Motor neuron (in vitro differentiated cells): ENCODE measurements around the gene MGAT5. TPM values are rescaled to one million over a fixed set of nuclear protein-coding genes. Genes with fewer than 3 reads are reported as not detected.
A peak's percentile ranks its signal among the peaks of the same experiment; 100 is the strongest.

ENCODE experiments used
- ATAC-seq, 8 experiments: fragments of 200-7000 bp; cut with Tn5 transposase; replicated peaks in 6 of 8; 2 replicates each; pipeline ENCODE4 v1.8.0; 2021; ENCODE audit warnings: mild to moderate bottlenecking in 8 of 8, moderate library complexity in 8 of 8
- H3K27ac ChIP-seq, 2 donors: fragments of 250-450 bp; sonication (Bioruptor Pico); 2 replicates each; pipeline ENCODE4 v1.9.0; 2021; ENCODE audit warnings: antibody characterized with exemption in 2 of 2, mild to moderate bottlenecking in 2 of 2, moderate library complexity in 1 of 2
- H3K4me1 ChIP-seq, 2 donors: fragments of 250-450 bp; sonication (Bioruptor Pico); replicated peaks in 1 of 2; 2 replicates each; pipeline ENCODE4 v1.6.1; 2021; ENCODE audit warnings: antibody characterized with exemption in 2 of 2, mild to moderate bottlenecking in 2 of 2, moderate library complexity in 1 of 2
- H3K4me3 ChIP-seq, 5 donors: fragments of 250-450 bp; sonication (Bioruptor Pico); 2 replicates each; pipeline ENCODE4 v1.9.0; 2021; ENCODE audit warnings: antibody characterized with exemption in 5 of 5, mild to moderate bottlenecking in 5 of 5, moderate library complexity in 4 of 5
- WGBS, 10 experiments: fragments of 450-650 bp; shearing (Covaris generic); methylation state at CpG; one replicate each; pipeline ENCODE4 v1.0.0; 2022; 5-methylcytosine and 5-hydroxymethylcytosine counted together
- in situ Hi-C, 9 experiments: fragments of 400-800 bp; cut with MboI; loops; one replicate each; pipeline ENCODE4 v1.15.0; 2021; ENCODE audit warnings: low sequenced_read_pairs in 9 of 9, low pct_unique_long_range_greater_than_20kb in 2 of 9; ENCODE audit not compliant: unreplicated experiment in 9 of 9
- total RNA-seq, 8 experiments: library from RNA; unstranded; fragments of 300-600 nt; gene quantifications; 2 replicates each; pipeline versions ENCODE4 v1.2.3 to v1.2.4, GENCODE V29; 2022

Gene MGAT5
- total RNA-seq, 8 experiments from 2014 or later: 10.3 to 54.4 (median 33.6) TPM

DNA sequence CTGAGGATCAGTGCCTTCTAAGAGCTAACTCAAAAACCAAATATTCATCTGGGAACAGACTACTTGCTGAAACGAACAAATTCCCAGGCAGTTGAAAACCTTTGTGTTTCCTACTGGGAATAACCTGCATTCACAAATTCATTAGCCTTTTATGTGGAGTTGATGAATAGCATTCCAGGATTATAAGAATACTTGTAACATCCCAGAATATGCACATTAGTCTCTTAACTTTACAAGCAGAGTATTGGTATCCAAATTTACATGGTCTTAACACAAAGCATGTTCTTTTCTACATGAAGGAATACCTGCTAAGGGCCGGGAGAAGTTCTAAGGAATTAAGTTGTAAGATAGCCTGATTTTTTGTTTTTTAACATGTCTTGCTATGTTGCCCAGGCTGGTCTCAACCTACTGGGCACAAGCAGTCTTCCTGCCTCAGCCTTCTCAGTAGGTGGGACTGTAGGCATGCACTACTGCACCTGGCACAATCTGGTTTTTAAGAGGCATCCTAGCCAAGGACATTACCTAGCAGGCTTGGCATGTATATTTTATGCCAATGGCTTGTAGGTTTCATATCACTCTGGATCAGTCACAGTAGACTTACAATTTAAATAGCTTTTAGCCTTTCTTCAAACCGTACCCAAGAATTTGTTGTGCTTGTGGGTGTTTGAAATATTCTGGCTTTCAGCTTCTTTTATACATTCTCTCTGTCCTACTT, 50.7 kb downstream of the MGAT5 start:
- no peak overlapping the region for H3K4me3 ChIP-seq
- peaks cover 6 to 22% of the 10 kb centered on the region in 2 donors for H3K4me1 ChIP-seq
- 0 to 67% (median 37%) methylated on average over 1 to 3 of the region's 3 CpGs for WGBS, 10 experiments
- no peak overlapping the region for H3K27ac ChIP-seq
- ATAC-seq: peak in 3 of 8 experiments; percentile 11 to 70 (median 51)
- in situ Hi-C loops: no loop called here

DNA sequence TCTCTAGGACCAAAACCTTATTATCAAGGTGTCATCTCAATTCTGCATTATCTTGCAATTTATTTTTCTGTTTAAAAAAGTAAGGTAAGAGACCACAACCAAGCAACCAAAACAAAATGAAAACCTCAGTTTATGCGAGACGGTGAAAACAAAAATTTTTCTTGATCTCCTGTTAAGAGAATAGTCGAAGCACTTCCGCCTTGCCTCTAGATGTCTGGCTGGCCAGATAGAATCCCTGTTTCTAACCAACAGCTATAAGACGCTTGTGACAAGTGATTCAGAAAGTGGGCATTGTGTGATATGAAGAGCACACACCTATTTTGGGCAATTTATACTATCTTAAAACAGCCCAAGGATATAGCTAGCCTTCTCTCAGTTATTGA, 51.2 kb downstream of the MGAT5 start:
- Histone ChIP-seq H3K27ac (no peak overlapping the region), H3K4me3 (no peak overlapping the region), H3K4me1 (peaks cover 6 to 22% of the 10 kb centered on the region in 2 donors)
- 80 to 100% (median 93%) methylated on average over 1 to 5 of the region's 5 CpGs; no CpG with 5 or more reads in 1 of the 10 experiments for WGBS, 10 experiments
- ATAC-seq: no peak
- in situ Hi-C loops: no loop called here

DNA sequence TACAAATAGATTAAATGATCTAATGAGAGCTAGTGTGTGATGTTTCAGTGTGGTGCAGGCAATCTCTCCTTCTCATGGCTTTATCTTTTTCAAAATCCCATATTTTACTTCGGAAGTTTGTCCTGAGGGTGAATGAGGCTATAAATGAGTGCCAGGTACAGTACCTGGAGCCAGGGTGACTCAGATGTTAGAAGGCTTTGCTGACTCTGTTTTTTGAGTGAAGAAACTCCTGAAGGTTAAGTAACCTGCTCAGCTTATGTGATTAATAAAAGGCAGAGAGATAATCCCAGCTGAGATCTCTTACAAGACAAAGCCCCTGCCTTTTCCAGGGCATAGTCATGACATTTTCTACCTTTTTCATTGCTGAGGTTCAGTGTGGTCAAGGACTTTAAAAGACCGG, 52.6 kb downstream of the MGAT5 start:
- ATAC-seq: no peak
- in situ Hi-C loops: no loop called here

DNA sequence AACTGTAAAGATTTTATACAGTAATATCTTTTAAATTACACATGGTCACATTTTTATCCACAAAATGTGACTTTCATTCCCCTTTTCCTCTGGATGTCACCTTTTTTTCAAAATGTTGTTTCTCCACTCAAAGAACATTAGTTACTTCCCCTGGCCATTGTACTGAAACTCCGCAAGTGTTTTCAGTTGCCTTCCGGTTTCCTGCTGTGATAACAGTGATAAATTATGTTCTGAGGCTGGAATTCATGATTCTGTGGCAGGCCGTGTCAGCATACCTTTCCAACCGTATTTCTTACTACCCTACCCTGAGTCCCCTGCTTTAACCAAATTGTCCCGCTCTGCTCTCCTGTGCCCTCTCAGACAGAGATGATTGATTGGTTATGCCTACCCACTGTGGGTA, 53.5 kb downstream of the MGAT5 start:
- Histone ChIP-seq H3K4me1 (peaks cover 1 to 3% of the 10 kb centered on the region in 2 donors), H3K4me3 (no peak overlapping the region), H3K27ac (no peak overlapping the region)
- no peak for ATAC-seq
- in situ Hi-C loops: no loop called here
- WGBS, 10 experiments: 62 to 100% (median 73%) methylated on average over 1 to 5 of the region's 5 CpGs

More for the DNA sequence above, 52.6 kb downstream of the MGAT5 start:
- H3K4me1 ChIP-seq: peaks cover 6 to 10% of the 10 kb centered on the region in 2 donors
- no peak overlapping the region for H3K4me3 ChIP-seq
- WGBS, 10 experiments: 70 to 100% (median 100%) methylated on average over 1 to 2 of the region's 2 CpGs; no CpG with 5 or more reads in 3 of the 10 experiments
- H3K27ac ChIP-seq: no peak overlapping the region

DNA sequence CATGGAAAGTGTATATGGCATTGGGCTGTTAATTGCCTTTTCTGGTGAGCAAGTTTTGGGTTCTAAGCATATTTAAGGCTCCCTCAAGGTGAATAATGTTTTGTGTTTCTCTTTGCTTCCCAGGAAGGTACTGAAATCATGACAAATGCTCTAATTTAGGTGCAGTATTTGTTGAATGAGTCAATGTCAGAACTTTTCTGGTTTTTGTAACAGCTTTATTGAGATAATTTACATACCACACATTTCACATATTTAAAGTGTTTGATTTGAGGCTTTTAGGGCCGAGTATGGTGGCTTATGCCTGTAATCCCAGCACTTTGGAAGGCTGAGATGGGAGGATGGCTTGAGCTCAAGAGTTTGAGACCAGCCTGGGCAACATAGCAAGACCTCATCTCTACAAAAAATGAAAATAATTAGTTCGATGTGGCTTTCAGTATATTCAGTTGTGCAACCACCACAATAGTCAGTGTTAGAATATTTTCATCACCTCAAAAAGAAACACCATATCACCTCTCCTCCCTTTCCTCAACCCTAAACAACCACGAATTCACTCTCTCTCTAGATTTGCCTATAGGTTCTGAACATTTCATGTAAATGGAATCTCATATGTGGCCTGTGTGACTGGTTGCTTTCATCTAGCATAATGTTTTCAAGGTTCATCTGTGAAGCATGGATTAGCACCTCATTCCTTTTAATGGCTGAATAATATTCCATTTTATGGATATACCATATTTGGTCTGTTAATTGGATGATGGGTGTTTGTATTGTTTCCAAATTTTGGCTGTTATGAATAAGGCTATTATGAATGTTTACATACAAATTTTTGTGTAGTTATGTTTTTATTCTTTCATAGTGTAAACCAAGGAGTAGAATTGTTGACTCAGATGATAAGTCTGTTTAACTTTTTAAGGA, 54.9 kb downstream of the MGAT5 start:
- no peak overlapping the region for H3K4me3 ChIP-seq
- 57 to 100% (median 83%) methylated on average over 1 to 3 of the region's 3 CpGs; no CpG with 5 or more reads in 2 of the 10 experiments for WGBS, 10 experiments
- peaks cover 0 to 3% of the 10 kb centered on the region in 2 donors for H3K4me1 ChIP-seq
- in situ Hi-C loops: no loop called here
- no peak for ATAC-seq
- no peak overlapping the region for H3K27ac ChIP-seq

DNA sequence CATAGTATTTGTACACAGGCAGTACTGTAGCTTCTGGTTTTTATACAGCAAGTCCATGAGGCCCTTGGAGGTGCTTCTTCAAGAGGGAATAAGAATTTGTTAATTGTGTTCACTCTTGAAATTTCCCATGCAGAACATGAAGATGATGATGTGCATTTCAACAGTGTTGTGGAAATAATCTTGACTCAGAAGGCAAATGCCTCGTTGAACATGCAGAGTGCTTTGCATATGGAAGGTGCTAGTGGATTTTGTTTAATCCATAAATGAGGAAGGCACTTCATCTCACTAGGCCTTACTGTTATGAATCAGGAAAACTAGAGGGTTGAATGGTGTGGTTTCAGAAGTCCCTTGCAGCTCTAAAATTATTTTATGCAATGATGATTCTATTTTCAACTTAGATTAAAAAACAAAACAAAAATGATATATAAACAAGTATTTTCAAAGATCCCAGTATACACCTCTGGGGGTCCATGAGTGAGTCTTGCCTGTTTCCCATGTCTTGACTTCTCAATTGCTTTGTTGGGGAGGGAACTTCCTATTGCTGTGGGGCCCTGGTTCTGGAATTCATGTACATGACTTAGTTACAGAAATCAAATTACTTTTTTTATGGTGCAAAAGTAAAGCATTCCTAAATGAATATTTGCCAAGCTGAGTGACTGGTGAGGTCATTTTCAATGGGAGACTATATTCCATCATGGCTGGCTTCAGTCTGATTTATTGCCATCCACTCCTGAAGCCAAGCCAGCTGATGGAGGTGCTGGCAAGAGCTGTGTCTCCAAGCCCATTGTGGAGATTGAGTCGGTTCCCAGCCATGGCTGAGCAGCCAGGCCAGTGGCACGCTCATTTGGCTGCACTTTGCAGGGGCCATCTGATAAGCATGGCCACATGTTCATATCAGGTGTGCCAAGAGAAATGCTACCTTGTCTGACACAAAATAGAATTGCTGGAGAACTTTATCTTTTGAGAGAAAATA, 56.5 kb downstream of the MGAT5 start:
- Histone ChIP-seq H3K4me3 (no peak overlapping the region), H3K27ac (no peak overlapping the region), H3K4me1 (peaks cover 0 to 9% of the 10 kb centered on the region in 2 donors)
- 0 to 94% (median 79%) methylated on average over 1 to 3 of the region's 3 CpGs; no CpG with 5 or more reads in 2 of the 10 experiments for WGBS, 10 experiments
- in situ Hi-C loops: no loop called here
- peak in 3 of 8 experiments; percentile 67 to 74 (median 68) for ATAC-seq

DNA sequence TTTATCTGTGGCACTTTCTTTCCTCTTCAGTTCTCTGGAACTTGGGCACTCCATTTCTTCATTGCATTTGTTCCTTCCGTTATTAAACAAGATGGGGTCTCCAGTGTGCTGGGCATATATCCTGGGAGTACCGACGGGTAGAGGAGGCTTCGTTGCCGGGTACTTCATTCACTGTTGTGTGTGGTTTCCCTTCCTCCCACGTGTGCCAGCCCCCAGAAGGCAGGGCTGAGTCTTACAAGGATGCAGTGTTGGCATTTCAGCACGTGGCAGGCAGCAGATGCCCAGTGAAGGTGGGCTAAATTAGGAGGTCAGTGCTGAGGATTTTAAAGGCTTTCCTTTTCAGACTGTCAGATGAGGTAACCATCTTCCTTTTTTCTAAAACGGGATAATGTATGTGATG, 58.6 kb downstream of the MGAT5 start:
- WGBS, 10 experiments: 20 to 100% (median 88%) methylated on average over 1 to 6 of the region's 8 CpGs; no CpG with 5 or more reads in 3 of the 10 experiments
- Histone ChIP-seq H3K27ac (no peak overlapping the region), H3K4me1 (peaks cover 0 to 7% of the 10 kb centered on the region in 2 donors), H3K4me3 (no peak overlapping the region)
- no peak for ATAC-seq
- in situ Hi-C loops: no loop called here

DNA sequence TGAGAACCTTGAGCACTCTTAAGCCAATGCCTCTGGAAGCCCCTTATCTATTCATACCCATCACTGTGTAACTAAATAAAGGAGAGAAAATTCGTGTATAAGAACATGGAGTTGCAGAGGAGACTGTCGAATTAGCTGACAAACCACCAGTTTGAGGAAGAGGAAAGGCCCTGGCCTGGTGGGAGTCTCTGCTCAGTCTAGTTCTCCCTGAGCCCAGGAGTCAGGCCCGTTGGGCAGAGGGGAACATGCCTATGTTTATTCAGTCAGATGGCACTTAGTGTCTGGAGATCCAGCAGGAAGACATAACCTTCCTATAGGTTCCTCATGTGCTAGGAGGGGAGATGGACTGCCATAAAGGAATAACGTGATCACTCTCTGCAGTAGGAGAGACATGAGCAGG, 60.3 kb downstream of the MGAT5 start:
- Histone ChIP-seq H3K4me3 (no peak overlapping the region), H3K27ac (no peak overlapping the region), H3K4me1 (peaks cover 0 to 6% of the 10 kb centered on the region in 2 donors)
- no peak for ATAC-seq
- WGBS, 10 experiments: 0 to 100% (median 71%) methylated on average over 1 to 4 of the region's 4 CpGs; no CpG with 5 or more reads in 1 of the 10 experiments
- in situ Hi-C loops: no loop called here

DNA sequence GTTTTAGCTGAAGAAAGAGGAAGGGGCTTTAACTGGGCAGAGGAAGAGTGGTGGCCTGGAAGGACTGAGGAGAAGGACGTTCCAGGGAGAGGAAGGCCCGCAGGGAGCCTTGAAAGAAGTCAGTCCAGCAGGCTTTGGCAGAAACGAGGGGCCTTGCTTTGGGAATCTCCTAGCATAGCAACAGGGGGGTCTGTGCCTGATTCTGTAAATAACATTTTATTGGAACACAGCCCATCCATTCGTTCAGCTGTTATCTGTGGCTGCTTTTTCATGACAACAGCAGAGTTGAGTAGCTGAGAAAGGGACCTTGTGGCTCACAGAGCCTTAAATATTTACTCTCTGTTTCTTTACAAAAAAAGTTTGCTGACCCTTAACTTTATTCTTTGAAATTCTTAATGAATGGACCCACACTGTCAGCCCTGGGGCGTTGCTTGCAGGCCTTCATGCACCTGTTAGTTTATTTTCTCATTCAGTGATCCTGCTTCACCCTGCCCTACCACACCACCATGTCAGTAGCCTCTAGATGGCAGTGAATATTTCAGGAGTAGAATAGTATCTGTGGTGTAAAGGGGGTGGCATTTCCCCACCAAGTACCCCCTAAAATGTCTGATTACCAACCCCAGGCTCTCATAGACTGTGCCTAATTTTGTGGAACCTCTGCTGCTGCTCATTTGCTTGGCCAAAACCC, 61.0 kb downstream of the MGAT5 start:
- no peak overlapping the region for H3K27ac ChIP-seq
- H3K4me3 ChIP-seq: no peak overlapping the region
- WGBS, 10 experiments: 33 to 94% (median 61%) methylated on average over 1 to 4 of the region's 5 CpGs; no CpG with 5 or more reads in 2 of the 10 experiments
- H3K4me1 ChIP-seq: peaks cover 0 to 6% of the 10 kb centered on the region in 2 donors
- peak in 1 of 8 experiments; percentile 88 for ATAC-seq
- in situ Hi-C loops: no loop called here

DNA sequence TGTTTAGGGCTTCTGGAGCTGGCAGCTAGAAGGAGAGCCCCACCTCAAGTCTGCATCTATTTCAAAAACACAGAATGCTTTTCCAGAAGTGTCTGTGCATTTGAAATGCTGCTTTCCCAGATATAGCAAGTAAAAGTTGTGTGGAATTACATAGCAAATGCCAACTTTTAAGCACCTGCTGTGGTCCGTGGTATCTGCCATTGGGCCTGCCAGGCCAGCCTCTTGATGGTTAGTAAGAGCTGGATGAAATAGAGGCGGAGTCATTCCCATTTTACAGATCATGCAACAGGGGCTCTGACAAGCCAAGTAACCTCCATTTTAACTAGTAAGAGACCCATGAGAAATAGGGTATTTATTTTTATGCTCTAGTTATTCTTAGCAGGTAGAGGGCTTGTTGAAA, 61.6 kb downstream of the MGAT5 start:
- peaks cover 0 to 6% of the 10 kb centered on the region in 2 donors for H3K4me1 ChIP-seq
- in situ Hi-C loops: no loop called here
- no peak overlapping the region for H3K27ac ChIP-seq
- 80 to 100% (median 100%) methylated on average over 1 to 2 of the region's 2 CpGs; no CpG with 5 or more reads in 3 of the 10 experiments for WGBS, 10 experiments
- ATAC-seq: no peak
- H3K4me3 ChIP-seq: no peak overlapping the region

DNA sequence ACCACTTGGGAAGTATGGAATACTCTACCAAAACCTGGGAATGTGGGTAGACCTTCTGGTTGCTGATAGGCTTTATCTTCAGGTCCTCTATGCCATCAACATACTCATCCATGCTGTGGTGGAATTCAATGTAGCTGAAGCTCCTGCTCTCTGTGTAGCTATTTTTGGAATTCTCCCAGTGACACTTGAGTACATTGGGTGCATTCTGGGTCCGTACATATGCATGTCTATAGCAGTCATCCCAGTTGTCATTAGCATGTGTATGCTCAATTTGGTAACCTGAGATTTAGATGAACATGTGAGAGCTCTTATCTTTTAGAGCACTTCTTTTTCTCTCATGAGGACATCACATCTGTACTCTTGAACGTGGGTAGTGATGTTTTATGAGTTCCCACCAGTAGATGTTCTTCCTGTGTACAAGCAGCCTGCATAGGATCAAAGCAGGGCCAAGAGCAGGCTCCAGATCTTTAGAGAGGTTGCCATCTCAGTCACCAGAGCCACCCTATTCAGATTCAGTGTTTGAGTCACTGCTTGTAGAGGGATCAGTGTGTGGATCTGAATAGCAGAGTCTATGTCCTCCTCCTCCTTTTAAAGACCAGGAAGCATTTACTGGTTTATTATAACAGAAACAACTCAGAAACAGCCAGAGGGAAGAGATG, 65.9 kb downstream of the MGAT5 start:
- in situ Hi-C loops: no loop called here

More for the DNA sequence above, 65.9 kb downstream of the MGAT5 start:
- H3K27ac ChIP-seq: no peak overlapping the region
- peaks cover 0 to 18% of the 10 kb centered on the region in 2 donors for H3K4me1 ChIP-seq
- peak in 3 of 8 experiments; percentile 79 to 88 (median 80) for ATAC-seq
- H3K4me3 ChIP-seq: no peak overlapping the region
- 0 to 60% (median 17%) methylated on average over 1 to 2 of the region's 2 CpGs; no CpG with 5 or more reads in 3 of the 10 experiments for WGBS, 10 experiments
